Kidney capillary endothelial cell (primary cell): ENCODE data around the gene PALLD.
"Not testable (repeated sequence)": the region's sequence is repeated elsewhere in the genome, so short reads cannot be mapped to it uniquely, and the experiment has no call there.

ENCODE experiments used
- DNase-seq: peaks from one replicate; pipeline ENCODE4 v3.0.0-alpha.2; 2018; ENCODE audit warnings: low spot score

PALLD gene

GRCh38 chr4:168491563-168491962, 5.3 kb upstream of the PALLD start:
- DNase-seq = no peak

DNA sequence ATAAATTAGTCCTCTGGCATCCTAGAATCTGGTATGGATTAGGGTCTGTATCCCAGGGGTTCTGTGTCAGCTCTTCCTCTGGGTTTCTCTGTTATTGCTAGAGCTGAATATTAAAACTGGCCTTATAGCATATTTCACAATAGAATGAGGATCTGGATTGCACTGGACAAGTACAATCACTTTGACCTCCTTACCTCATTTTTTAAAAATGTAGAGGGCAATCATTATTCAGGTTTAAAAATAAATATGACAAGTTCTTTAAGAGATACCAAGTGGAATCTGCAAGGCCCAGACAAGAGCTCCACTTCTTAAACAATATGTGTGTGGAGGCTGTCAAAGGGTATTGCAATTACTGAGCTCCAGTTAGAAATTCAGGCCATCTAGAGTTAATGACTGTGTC, 1.4 kb downstream of the PALLD start:
- no peak for DNase-seq

- DNase-seq = no peak
These were observed 2.4 kb downstream of the PALLD start for GRCh38 chr4:168499241-168499640.

- DNase-seq = no peak
These were observed 4.6 kb downstream of the PALLD start for GRCh38 chr4:168501407-168501806.

- DNase-seq = no peak
These were observed 6.0 kb downstream of the PALLD start for GRCh38 chr4:168502861-168503260.

GRCh38 chr4:168503652-168504362, 7.0 kb downstream of the PALLD start:
- DNase-seq = peak; percentile 79

GRCh38 chr4:168504526-168504925, 7.7 kb downstream of the PALLD start:
- DNase-seq = no peak

GRCh38 chr4:168506014-168506413, 9.2 kb downstream of the PALLD start:
- DNase-seq = no peak

- DNase-seq = no peak
These were observed 10.4 kb downstream of the PALLD start for GRCh38 chr4:168507178-168507815.

DNA sequence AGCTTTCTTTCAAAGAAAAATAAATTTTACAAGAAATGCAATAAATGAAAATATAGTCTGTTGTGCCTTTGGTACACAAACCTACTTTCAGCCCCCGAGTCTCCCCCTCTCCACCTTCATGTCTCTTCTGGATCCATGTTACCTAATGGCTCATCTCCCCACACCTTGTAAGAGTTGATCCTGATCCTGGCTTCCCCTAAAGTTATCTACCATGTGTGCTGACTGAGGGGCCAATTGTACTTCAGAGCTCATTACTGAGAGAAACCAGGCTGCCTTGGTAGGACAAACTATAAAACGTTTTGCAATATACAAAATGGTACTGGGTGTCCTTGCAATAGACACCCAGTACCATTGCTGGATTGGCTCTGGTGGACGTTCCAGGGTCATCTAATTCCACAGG, 11.8 kb downstream of the PALLD start:
- no peak for DNase-seq

GRCh38 chr4:168509786-168510185, 12.9 kb downstream of the PALLD start:
- DNase-seq = no peak

DNA sequence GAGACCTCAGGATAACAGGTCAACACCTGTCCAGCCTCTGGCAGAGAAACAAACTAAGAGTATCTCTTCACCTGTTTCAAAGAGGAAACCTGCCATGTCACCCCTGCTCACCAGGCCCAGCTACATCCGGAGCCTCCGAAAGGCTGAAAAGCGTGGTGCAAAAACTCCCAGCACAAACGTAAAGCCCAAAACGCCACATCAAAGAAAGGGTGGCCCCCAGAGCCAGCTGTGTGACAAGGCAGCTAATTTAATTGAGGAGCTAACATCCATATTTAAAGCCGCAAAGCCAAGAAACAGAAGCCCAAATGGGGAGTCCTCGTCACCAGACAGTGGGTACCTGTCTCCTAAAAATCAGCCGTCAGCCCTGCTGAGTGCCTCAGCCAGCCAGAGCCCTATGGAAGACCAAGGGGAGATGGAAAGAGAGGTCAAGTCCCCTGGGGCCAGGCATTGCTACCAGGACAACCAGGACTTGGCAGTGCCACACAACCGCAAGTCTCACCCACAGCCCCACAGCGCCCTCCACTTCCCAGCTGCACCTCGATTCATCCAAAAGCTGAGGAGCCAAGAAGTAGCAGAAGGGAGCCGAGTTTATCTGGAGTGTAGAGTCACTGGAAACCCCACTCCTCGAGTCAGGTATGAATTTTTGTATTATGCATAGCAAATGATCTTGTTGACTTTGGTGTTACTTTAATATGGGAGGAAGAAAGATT, 15.1 kb downstream of the PALLD start:
- no peak for DNase-seq

DNA sequence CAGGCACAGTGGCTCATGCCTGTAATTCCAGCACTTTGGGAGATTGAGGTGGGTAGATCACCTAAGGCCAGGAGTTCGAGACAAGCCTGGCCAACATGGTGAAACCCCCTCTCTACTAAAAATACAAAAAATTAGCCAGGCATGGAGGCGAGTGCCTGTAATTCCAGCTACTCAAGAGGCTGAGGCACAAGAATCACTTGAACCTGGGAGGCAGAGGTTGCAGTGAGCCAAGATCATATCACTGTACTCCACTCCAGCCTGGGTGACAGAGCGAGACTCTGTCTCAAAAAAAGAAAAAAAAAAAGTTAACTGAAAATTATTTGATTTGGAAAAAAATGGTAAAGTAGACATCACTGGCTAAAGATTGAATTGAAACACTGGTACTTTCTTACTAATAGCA, 17.0 kb downstream of the PALLD start:
- DNase-seq = not testable (repeated sequence)

DNA sequence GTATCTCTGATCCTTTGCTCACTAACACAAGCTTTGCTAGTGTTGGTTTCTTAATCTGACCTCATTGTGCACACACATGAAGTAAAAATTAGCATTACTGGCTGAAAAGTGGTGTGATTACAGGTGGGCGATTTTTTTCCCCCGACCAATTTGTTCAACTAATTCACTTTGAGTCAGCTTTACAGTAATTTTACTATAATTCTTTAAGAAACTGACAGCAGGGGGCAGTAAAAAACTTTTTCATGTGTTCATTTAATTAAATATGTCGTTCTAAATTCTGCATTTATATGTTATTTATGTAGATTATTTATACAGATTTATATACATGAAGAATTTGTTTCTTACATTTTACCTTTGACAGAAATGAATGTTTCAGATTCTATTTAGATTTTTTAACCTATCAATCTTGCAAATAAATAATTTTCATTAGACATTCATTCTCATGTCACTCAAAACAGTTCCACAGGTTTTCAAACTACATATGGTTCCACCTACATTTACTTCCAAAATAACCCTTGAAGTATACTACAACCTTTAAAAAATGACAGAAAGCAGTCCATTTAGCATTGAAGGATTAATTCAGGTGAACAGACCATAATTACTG, 17.5 kb downstream of the PALLD start:
- DNase-seq = peak; percentile 49

GRCh38 chr4:168515222-168516011, 18.6 kb downstream of the PALLD start:
- DNase-seq = no peak

- DNase-seq = no peak
These were observed 20.0 kb downstream of the PALLD start for GRCh38 chr4:168516841-168517240.

- DNase-seq = no peak
These were observed 22.7 kb downstream of the PALLD start for GRCh38 chr4:168519576-168519975.

GRCh38 chr4:168521721-168522120, 24.9 kb downstream of the PALLD start:
- no peak for DNase-seq

- no peak for DNase-seq
These were observed 25.5 kb downstream of the PALLD start for GRCh38 chr4:168522356-168522755.

DNA sequence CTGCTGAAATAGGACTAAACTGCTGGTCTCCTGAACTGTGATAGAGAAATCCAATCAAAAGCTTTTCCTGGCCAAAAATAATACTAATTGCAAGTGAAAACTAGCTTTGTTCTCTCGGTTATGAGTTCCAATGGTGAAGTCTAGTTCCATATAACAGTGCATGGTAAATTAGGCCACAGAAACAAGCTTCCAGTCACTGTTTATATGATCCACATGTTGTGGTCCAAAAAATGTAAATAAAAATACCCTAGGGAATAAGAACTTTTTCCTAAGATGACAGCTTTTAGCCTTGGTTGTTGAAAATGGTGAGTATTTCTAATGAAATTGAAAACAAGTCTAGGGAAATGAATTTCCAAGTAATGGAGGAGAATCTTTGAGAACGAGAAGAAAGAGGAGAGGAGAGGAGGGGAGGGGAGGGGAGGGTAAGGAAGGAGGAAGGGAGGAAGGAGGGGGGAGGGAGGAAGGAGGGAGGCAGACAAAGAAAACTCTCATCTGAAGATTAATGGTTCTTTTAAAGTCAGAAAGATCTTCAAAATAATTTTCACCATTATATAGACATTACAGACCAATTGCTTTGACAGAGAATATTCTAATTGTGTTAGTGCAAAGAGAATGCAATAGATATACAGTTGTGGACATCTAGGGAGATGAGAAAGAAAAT, 26.1 kb downstream of the PALLD start:
- DNase-seq = no peak

DNA sequence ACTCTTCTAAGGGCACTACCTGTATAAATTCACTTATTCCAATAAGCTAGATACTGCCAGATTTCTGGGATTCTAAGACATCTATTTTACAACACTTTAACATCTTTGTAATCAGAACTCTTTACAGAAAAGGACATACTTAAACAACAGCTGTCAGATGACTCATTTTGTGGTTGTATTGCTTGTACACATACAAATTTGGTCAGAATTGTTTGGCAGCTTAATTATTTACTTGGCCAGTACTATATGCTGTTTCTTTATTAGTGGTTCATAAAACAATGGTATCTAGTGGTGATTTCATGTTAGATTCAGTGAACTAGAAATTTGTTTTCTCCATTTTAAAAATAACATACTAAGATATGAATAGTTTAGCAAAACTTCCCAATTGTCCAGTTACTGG, 27.2 kb downstream of the PALLD start:
- DNase-seq = no peak

DNA sequence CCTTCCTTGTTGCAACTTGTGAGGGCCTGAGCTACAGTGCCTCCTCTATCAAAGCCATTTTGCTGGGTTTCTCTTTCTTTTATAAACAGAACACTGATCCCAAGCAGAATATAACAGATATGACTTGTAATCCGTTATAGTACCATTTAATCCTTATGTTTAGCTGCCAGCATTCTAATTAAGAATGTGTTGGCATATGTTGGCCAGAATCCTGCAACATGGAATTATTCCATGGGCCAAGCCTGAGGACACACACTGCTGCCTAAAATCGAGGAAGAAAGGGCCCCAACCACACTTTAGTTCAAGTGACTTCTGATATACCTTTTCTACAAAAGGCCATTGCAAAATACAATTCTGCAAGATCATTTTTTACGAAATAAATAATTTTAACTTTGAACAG, 28.0 kb downstream of the PALLD start:
- no peak for DNase-seq
